Measurements from ENCODE around the gene ZNF469.

Gene ZNF469

GRCh38 chr16:88406096-88407041 lies 23.6 kb downstream of the ZNF469 start:
- no peaks in the 10 kb centered on the region for H3K79me2 ChIP-seq (ENCODE audit: low read length)
- no peak overlapping the region for H3K4me3 ChIP-seq (ENCODE audit: low read length)
- H3K27me3 ChIP-seq (ENCODE audit: low read depth, low read length) = no peaks in the 10 kb centered on the region
- no peaks in the 10 kb centered on the region for H3K4me1 ChIP-seq (ENCODE audit: low read length)
- no peaks in the 10 kb centered on the region for H4K20me1 ChIP-seq (ENCODE audit: insufficient read depth, low read length)
- no peaks in the 10 kb centered on the region for H3K9me3 ChIP-seq (ENCODE audit: insufficient read depth, low read length)
- no peak overlapping the region for H3K27ac ChIP-seq (ENCODE audit: low read length)
- no peak overlapping the region for H3K9ac ChIP-seq (ENCODE audit: low read length)
- TF ChIP-seq, protein P1, sequence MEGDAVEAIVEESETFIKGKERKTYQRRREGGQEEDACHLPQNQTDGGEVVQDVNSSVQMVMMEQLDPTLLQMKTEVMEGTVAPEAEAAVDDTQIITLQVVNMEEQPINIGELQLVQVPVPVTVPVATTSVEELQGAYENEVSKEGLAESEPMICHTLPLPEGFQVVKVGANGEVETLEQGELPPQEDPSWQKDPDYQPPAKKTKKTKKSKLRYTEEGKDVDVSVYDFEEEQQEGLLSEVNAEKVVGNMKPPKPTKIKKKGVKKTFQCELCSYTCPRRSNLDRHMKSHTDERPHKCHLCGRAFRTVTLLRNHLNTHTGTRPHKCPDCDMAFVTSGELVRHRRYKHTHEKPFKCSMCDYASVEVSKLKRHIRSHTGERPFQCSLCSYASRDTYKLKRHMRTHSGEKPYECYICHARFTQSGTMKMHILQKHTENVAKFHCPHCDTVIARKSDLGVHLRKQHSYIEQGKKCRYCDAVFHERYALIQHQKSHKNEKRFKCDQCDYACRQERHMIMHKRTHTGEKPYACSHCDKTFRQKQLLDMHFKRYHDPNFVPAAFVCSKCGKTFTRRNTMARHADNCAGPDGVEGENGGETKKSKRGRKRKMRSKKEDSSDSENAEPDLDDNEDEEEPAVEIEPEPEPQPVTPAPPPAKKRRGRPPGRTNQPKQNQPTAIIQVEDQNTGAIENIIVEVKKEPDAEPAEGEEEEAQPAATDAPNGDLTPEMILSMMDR (IDR thresholded peaks at IDR 0.05; ENCODE audit: low read depth, low read length) = peak; percentile 22; the same call in 1 of the 2 replicates
- no peak for TF ChIP-seq EZH2phosphoT487 (IDR thresholded peaks at IDR 0.05; ENCODE audit: low read depth)
- H2AFZ ChIP-seq (ENCODE audit: low read depth, low read length) = no peak overlapping the region
- H3K4me2 ChIP-seq (ENCODE audit: low read length) = no peak overlapping the region
- no peaks in the 10 kb centered on the region for H3K36me3 ChIP-seq (replicated peaks; ENCODE audit: low read depth, low read length)

DNA sequence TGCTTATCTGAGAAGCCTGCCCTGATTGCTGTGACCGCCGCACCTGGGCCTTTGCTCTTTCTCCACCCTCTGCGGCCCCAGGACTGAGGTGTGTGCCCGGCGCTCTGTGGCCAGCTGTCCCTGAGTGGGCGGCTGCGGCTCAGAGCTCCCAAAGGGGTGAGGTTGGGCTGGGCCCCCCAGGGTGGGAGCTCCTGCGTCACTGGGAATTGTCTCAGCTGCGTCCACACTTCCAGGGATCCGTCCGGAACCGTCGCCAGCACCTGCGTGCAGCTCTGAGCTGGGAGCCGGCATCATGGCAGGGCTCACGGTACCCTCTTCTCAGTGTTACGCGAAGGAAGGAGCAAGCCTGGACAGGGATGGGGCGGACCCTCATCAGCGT lies 24.3 kb downstream of the ZNF469 start:
- Histone ChIP-seq H3K9ac (ENCODE audit: low read length) (no peak overlapping the region), H3K9me3 (ENCODE audit: insufficient read depth, low read length) (no peaks in the 10 kb centered on the region), H2AFZ (ENCODE audit: low read depth, low read length) (no peak overlapping the region), H4K20me1 (ENCODE audit: insufficient read depth, low read length) (no peaks in the 10 kb centered on the region), H3K79me2 (ENCODE audit: low read length) (no peaks in the 10 kb centered on the region), H3K4me2 (ENCODE audit: low read length) (no peak overlapping the region), H3K36me3 (replicated peaks; ENCODE audit: low read depth, low read length) (no peaks in the 10 kb centered on the region), H3K4me1 (ENCODE audit: low read length) (no peaks in the 10 kb centered on the region), H3K4me3 (ENCODE audit: low read length) (no peak overlapping the region), H3K27ac (ENCODE audit: low read length) (no peak overlapping the region), H3K27me3 (ENCODE audit: low read depth, low read length) (no peaks in the 10 kb centered on the region)
- TF ChIP-seq EZH2phosphoT487 (IDR thresholded peaks at IDR 0.05; ENCODE audit: low read depth) = no peak
- TF ChIP-seq, protein P1 (IDR thresholded peaks at IDR 0.05; ENCODE audit: low read depth, low read length) = no peak

- H3K36me3 ChIP-seq (replicated peaks; ENCODE audit: low read depth, low read length) = no peaks in the 10 kb centered on the region
- H4K20me1 ChIP-seq (ENCODE audit: insufficient read depth, low read length) = no peaks in the 10 kb centered on the region
- no peak overlapping the region for H3K4me2 ChIP-seq (ENCODE audit: low read length)
- H3K4me1 ChIP-seq (ENCODE audit: low read length) = no peaks in the 10 kb centered on the region
- no peaks in the 10 kb centered on the region for H3K79me2 ChIP-seq (ENCODE audit: low read length)
- no peak overlapping the region for H2AFZ ChIP-seq (ENCODE audit: low read depth, low read length)
- H3K9ac ChIP-seq (ENCODE audit: low read length) = no peak overlapping the region
- H3K27me3 ChIP-seq (ENCODE audit: low read depth, low read length) = no peaks in the 10 kb centered on the region
- H3K9me3 ChIP-seq (ENCODE audit: insufficient read depth, low read length) = no peaks in the 10 kb centered on the region
- H3K27ac ChIP-seq (ENCODE audit: low read length) = no peak overlapping the region
- H3K4me3 ChIP-seq (ENCODE audit: low read length) = no peak overlapping the region
- TF ChIP-seq, protein P1 (IDR thresholded peaks at IDR 0.05; ENCODE audit: low read depth, low read length) = no peak
- TF ChIP-seq EZH2phosphoT487 (IDR thresholded peaks at IDR 0.05; ENCODE audit: low read depth) = no peak
Measured at GRCh38 chr16:88407807-88408206, 25.0 kb downstream of the ZNF469 start.

GRCh38 chr16:88408561-88409142 lies 25.9 kb downstream of the ZNF469 start:
- H3K4me3 ChIP-seq (ENCODE audit: low read length) = no peak overlapping the region
- H4K20me1 ChIP-seq (ENCODE audit: insufficient read depth, low read length) = no peaks in the 10 kb centered on the region
- TF ChIP-seq EZH2phosphoT487 (IDR thresholded peaks at IDR 0.05; ENCODE audit: low read depth) = no peak
- TF ChIP-seq, protein P1 (IDR thresholded peaks at IDR 0.05; ENCODE audit: low read depth, low read length) = no peak
- H3K36me3 ChIP-seq (replicated peaks; ENCODE audit: low read depth, low read length) = no peaks in the 10 kb centered on the region
- H3K4me1 ChIP-seq (ENCODE audit: low read length) = no peaks in the 10 kb centered on the region
- no peak overlapping the region for H2AFZ ChIP-seq (ENCODE audit: low read depth, low read length)
- no peaks in the 10 kb centered on the region for H3K9me3 ChIP-seq (ENCODE audit: insufficient read depth, low read length)
- no peak overlapping the region for H3K27ac ChIP-seq (ENCODE audit: low read length)
- H3K4me2 ChIP-seq (ENCODE audit: low read length) = no peak overlapping the region
- no peaks in the 10 kb centered on the region for H3K79me2 ChIP-seq (ENCODE audit: low read length)
- no peaks in the 10 kb centered on the region for H3K27me3 ChIP-seq (ENCODE audit: low read depth, low read length)
- H3K9ac ChIP-seq (ENCODE audit: low read length) = no peak overlapping the region
